HCT116 (cell line): ENCODE measurements around the gene DUSP6. TPM values are rescaled to one million over a fixed set of nuclear protein-coding genes. Genes with fewer than 3 reads are reported as not detected.

Source experiments
- ATAC-seq: fragments of 200-7000 bp; cut with Tn5 transposase; 2 replicates; pipeline ENCODE4 v1.9.1; 2020; ENCODE audit warnings: mild to moderate bottlenecking, moderate library complexity
- BruUV-seq: library from RNA; stranded (reverse); fragments of 400-500 nt; replicated peaks from 2 replicates; lab custom pipeline; 2021; lab: Mats Ljungman, UMichigan
- CTCF ChIA-PET: fragments of 300-600 bp; sonication (Branson Sonifier 250); formaldehyde crosslinking; loops from one replicate; lab custom pipeline; 2021; ENCODE audit warnings: antibody characterized with exemption; lab: Charles Lee
- POLR2A ChIA-PET: fragments of 300-600, 350-600 bp; sonication (Branson Sonifier 250); formaldehyde crosslinking; loops from one replicate; lab custom pipeline; 2021; ENCODE audit warnings: antibody characterized with exemption; lab: Charles Lee
- RAD21 ChIA-PET, 2 experiments: fragments of 300-600 bp; sonication (Branson Sonifier 250); formaldehyde crosslinking; loops; one replicate each; lab custom pipeline; 2023; ENCODE audit warnings: low total read pairs in 2 of 2; ENCODE audit not compliant: uncharacterized antibody in 2 of 2, unreplicated experiment in 2 of 2, low non-redundant PET in 1 of 2; lab: Charles Lee
- DNase-seq: peaks from one replicate; pipeline ENCODE4 v3.0.0-alpha.2; 2010; ENCODE audit warnings: low read depth, low spot score
- H2AFZ ChIP-seq: fragments of 200-600 bp; shearing (Covaris generic), sonication (generic); 2 replicates; pipeline ENCODE4 v1.6.1; 2017; ENCODE audit warnings: low read depth, mixed run types, mixed read lengths, antibody characterized with exemption, low read length; ENCODE audit not compliant: poor library complexity, severe bottlenecking
- H3K27ac ChIP-seq: 2 replicates; pipeline ENCODE4 v1.5.1; 2012; ENCODE audit warnings: low read depth, low read length
- H3K27me3 ChIP-seq: fragments of 200-600 bp; sonication (generic); 2 replicates; pipeline ENCODE4 v1.6.1; 2016; ENCODE audit warnings: mixed run types, low read length, mixed read lengths; ENCODE audit not compliant: insufficient read depth
- H3K36me3 ChIP-seq, 2 experiments: fragments of 200-500 bp in 1 of 2; fragments of 200-600 bp in 1 of 2; sonication (Bioruptor generic) in 1 of 2; sonication (generic) in 1 of 2; 2 replicates each; pipeline versions ENCODE4 v1.5.1 to v1.6.1; 2014 to 2016; ENCODE audit warnings: low read length in 2 of 2, inconsistent platforms in 1 of 2, mixed read lengths in 1 of 2, mixed run types in 1 of 2; ENCODE audit not compliant: insufficient read depth in 2 of 2, control insufficient read depth in 1 of 2
- H3K4me1 ChIP-seq, 2 experiments: fragments of 200-600 bp in 1 of 2; sonication (generic) in 1 of 2; 2 replicates each; pipeline versions ENCODE4 v1.5.1 to v1.6.1; 2012 to 2017; ENCODE audit warnings: low read length in 2 of 2, inconsistent platforms in 1 of 2, mild to moderate bottlenecking in 1 of 2, mixed read lengths in 1 of 2, mixed run types in 1 of 2, moderate library complexity in 1 of 2; ENCODE audit not compliant: insufficient read depth in 2 of 2, control insufficient read depth in 1 of 2
- H3K4me2 ChIP-seq: fragments of 200-600 bp; sonication (generic); 2 replicates; pipeline ENCODE4 v1.6.1; 2017; ENCODE audit warnings: mixed run types, low read length, mixed read lengths
- H3K4me3 ChIP-seq, 2 experiments: fragments of 200-600 bp in 1 of 2; sonication (generic) in 1 of 2; replicated peaks in 1 of 2; 2 replicates each; pipeline ENCODE4 v1.5.1; 2011 to 2016; ENCODE audit warnings: low read length in 2 of 2, control low read depth in 1 of 2, low read depth in 1 of 2, mild to moderate bottlenecking in 1 of 2, mixed read lengths in 1 of 2, mixed run types in 1 of 2
- H3K79me2 ChIP-seq: fragments of 200-600 bp; sonication (generic); 2 replicates; pipeline ENCODE4 v1.6.1; 2017; ENCODE audit warnings: mild to moderate bottlenecking, mixed run types, low read length, moderate library complexity, mixed read lengths; ENCODE audit not compliant: insufficient read depth
- H3K9ac ChIP-seq: fragments of 200-600 bp; sonication (generic); 2 replicates; pipeline ENCODE4 v1.6.1; 2016; ENCODE audit warnings: low read length, mixed read lengths
- H3K9me2 ChIP-seq: fragments of 200-600 bp; sonication (generic), shearing (Covaris generic); 2 replicates; pipeline ENCODE4 v1.6.1; 2017; ENCODE audit warnings: mixed run types, mild to moderate bottlenecking, moderate library complexity; ENCODE audit not compliant: insufficient read depth
- H3K9me3 ChIP-seq, 2 experiments: fragments of 200-500 bp in 1 of 2; fragments of 200-600 bp in 1 of 2; sonication (Bioruptor generic) in 1 of 2; sonication (generic) in 1 of 2; 2 replicates each; pipeline ENCODE4 v1.6.1; 2014 to 2017; ENCODE audit warnings: low read length in 2 of 2, mixed read lengths in 2 of 2, inconsistent platforms in 1 of 2, low read depth in 1 of 2, mild to moderate bottlenecking in 1 of 2, mixed run types in 1 of 2, moderate library complexity in 1 of 2; ENCODE audit not compliant: control insufficient read depth in 1 of 2, insufficient read depth in 1 of 2
- H4K20me1 ChIP-seq: fragments of 200-600 bp; sonication (generic), shearing (Covaris generic); 2 replicates; pipeline ENCODE4 v1.6.1; 2017; ENCODE audit warnings: mixed run types, mild to moderate bottlenecking, moderate library complexity; ENCODE audit not compliant: insufficient read depth
- CEBPB ChIP-seq: IDR thresholded peaks from 2 replicates; pipeline ENCODE4 v1.6.1; 2012; ENCODE audit warnings: low read depth
- EGR1 ChIP-seq: IDR thresholded peaks from 2 replicates; pipeline ENCODE4 v1.6.1; 2012; ENCODE audit warnings: low read depth
- ELF1 ChIP-seq: IDR thresholded peaks from 2 replicates; pipeline ENCODE4 v1.6.1; 2012; ENCODE audit warnings: low read depth, borderline replicate concordance
- FOSL1 ChIP-seq: IDR thresholded peaks from 2 replicates; pipeline ENCODE4 v1.6.1; 2012; ENCODE audit warnings: low read depth
- MAX ChIP-seq: IDR thresholded peaks from 2 replicates; pipeline ENCODE4 v1.6.1; 2012
- POLR2A ChIP-seq: IDR thresholded peaks from 2 replicates; pipeline ENCODE4 v1.7.0; 2011; ENCODE audit warnings: borderline replicate concordance; ENCODE audit not compliant: insufficient read depth, insufficient read length; ENCODE audit errors: extremely low read depth
- POLR2AphosphoS5 ChIP-seq: IDR thresholded peaks from 2 replicates; pipeline ENCODE4 v1.6.1; 2011; ENCODE audit warnings: mild to moderate bottlenecking, low read depth, low read length, moderate library complexity
- RAD21 ChIP-seq: IDR thresholded peaks from 2 replicates; pipeline ENCODE4 v1.6.1; 2012; ENCODE audit warnings: low read depth, mild to moderate bottlenecking
- SIN3A ChIP-seq: IDR thresholded peaks from 2 replicates; pipeline ENCODE4 v1.6.1; 2012; ENCODE audit warnings: low read depth
- SRF ChIP-seq: IDR thresholded peaks from 2 replicates; pipeline ENCODE4 v1.6.1; 2012; ENCODE audit warnings: low read depth
- TCF7L2 ChIP-seq: IDR thresholded peaks from 2 replicates; pipeline ENCODE4 v1.7.0; 2011; ENCODE audit warnings: borderline replicate concordance, inconsistent platforms; ENCODE audit not compliant: insufficient read depth, insufficient read length; ENCODE audit errors: extremely low read depth
- intact Hi-C: fragments of 100-400 bp; cut with micrococcal nuclease; formaldehyde crosslinking; loops from 2 replicates; pipeline ENCODE4 v1.10.0; 2022
- total RNA-seq: library from RNA; stranded (reverse); gene quantifications from one replicate; pipeline ENCODE4 v1.2.1, GENCODE V29; 2021; ENCODE audit not compliant: unreplicated experiment
- TF ChIP-seq, protein P1 (sequence below), 3 experiments: fragments of 200-600 bp in 1 of 3; sonication (generic) in 1 of 3; IDR thresholded peaks in 2 of 3; conservative IDR thresholded peaks in 1 of 3; 2 replicates each; pipeline ENCODE4 v1.5.1; 2012 to 2017; ENCODE audit warnings: low read depth in 2 of 3, low read length in 2 of 3, antibody characterized with exemption in 1 of 3, borderline replicate concordance in 1 of 3, control low read depth in 1 of 3, mild to moderate bottlenecking in 1 of 3, mixed read lengths in 1 of 3, mixed run types in 1 of 3, moderate library complexity in 1 of 3; ENCODE audit not compliant: insufficient read depth in 1 of 3
- TF ChIP-seq, protein P2 (sequence below): IDR thresholded peaks from 2 replicates; pipeline ENCODE4 v1.6.1; 2011; ENCODE audit warnings: mild to moderate bottlenecking, low read length, moderate library complexity; ENCODE audit not compliant: insufficient replicate concordance; ENCODE audit errors: extremely low read depth
- TF ChIP-seq, protein P3 (sequence below): IDR thresholded peaks from 2 replicates; pipeline ENCODE4 v1.6.1; 2012

The DUSP6 gene
- total RNA-seq, 1 experiment from 2014 or later = 219 TPM

DNA sequence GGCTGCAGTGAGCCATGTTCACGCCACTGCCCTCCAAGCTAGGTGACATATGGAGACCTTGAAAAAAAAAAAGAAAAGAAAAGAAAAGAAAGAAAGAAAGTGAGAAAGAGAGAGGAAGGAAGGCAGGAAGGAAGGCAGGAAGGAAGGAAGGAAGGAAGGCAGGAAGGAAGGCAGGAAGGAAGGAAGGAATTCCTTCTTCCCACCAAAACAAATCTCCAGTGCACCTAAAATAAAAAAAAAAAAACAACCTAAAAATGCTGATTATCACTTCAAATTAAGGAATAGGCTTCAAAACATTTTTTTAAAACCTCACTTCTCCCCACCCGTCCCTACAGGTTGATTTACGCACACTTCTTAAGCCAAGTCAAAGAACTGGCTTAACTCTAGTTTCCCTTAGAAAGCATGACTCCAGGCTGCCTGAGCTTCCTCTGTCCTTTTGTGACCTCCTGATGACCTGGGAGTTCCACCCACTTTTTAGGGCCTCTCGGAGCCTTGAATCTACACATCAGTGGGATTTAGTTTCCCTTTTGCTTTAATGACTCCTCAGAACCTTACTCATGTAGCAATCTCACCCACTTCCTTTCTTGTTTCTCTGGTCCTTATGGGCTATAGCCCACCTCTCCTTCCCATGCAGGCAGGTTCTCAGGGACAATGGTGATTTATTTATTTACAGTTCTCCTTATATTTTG, 18.6 kb downstream of the DUSP6 start:
- no peak overlapping the region for H3K4me3 ChIP-seq
- H3K79me2 ChIP-seq = no peaks in the 10 kb centered on the region
- no peaks in the 10 kb centered on the region for H3K36me3 ChIP-seq
- no peaks in the 10 kb centered on the region for H4K20me1 ChIP-seq
- ATAC-seq = no peak
- H3K4me2 ChIP-seq = no peak overlapping the region
- H3K9me3 ChIP-seq = no peaks in the 10 kb centered on the region
- intact Hi-C loops = no loop called here
- POLR2A ChIA-PET = interaction anchor here (2.0 kb wide), 1 partner anchor 19 kb away, joined by 5 read pairs; the partner anchor contains the start of gene DUSP6
- BruUV-seq = no TSS peak
- RAD21 ChIA-PET = no interaction called here
- H3K27ac ChIP-seq = no peak overlapping the region
- DNase-seq = no peak
- CTCF ChIA-PET = no interaction called here
- no peaks in the 10 kb centered on the region for H3K27me3 ChIP-seq
- no peaks in the 10 kb centered on the region for H3K4me1 ChIP-seq
- no peaks in the 10 kb centered on the region for H3K9me2 ChIP-seq
- H2AFZ ChIP-seq = no peak overlapping the region
- H3K9ac ChIP-seq = no peak overlapping the region
- TF ChIP-seq EGR1 = no peak

DNA sequence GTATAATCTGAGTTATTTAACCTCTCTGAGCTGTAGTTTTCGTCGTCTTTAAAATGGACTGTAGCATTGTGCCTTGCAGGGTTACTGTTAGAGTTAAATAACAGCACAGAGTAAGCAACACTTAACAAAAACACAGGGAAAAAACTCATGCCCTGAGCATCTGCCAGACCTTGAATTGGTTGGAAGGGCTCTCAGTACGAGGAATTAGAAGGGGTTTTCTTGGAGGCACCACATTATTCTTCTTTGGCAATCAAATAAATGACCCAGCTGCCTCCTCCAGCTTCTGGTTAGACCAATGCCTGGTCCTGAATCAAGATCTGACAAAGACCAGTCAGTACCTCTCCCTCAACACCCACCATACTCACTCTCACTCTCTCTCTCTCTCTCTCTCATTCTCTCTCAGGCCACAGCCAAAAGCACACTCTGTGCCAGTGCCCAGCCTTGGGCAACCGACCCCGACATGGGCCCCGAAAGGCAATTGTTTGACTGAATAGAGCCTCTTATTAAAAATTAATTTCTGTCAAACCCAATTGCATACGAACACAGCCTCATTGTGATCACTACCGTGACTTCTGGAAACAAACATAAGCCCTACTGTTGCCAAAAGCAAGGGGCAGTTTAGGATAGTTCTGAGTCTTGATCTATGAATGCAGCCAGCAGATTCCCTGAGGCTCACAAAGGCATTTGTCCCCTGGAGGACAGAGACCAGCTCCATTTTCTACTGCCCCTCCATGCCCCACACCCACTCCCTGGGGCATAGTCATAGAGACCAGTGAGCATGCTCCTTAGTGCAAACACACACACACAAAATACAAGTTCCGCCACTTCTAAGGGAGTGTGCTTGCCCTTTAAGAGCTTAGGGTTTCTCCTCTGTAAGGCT, 23.9 kb downstream of the DUSP6 start:
- Histone ChIP-seq H3K4me1 (no peaks in the 10 kb centered on the region), H3K27me3 (no peaks in the 10 kb centered on the region), H3K9ac (no peak overlapping the region), H3K9me2 (no peaks in the 10 kb centered on the region), H3K79me2 (no peaks in the 10 kb centered on the region), H3K27ac (no peak overlapping the region), H3K36me3 (no peaks in the 10 kb centered on the region), H3K4me3 (no peak overlapping the region), H3K9me3 (no peaks in the 10 kb centered on the region), H2AFZ (no peak overlapping the region), H4K20me1 (no peaks in the 10 kb centered on the region), H3K4me2 (no peak overlapping the region)
- CTCF ChIA-PET = no interaction called here
- intact Hi-C loops = no loop called here
- RAD21 ChIA-PET = no interaction called here
- ATAC-seq = no peak
- no peak for DNase-seq
- POLR2A ChIA-PET = interaction anchor here (0.7 kb wide), 1 partner anchor 556 kb away, joined by 3 read pairs; no protein-coding TSS in a partner anchor
- no TSS peak for BruUV-seq
- TF ChIP-seq, protein P1, sequence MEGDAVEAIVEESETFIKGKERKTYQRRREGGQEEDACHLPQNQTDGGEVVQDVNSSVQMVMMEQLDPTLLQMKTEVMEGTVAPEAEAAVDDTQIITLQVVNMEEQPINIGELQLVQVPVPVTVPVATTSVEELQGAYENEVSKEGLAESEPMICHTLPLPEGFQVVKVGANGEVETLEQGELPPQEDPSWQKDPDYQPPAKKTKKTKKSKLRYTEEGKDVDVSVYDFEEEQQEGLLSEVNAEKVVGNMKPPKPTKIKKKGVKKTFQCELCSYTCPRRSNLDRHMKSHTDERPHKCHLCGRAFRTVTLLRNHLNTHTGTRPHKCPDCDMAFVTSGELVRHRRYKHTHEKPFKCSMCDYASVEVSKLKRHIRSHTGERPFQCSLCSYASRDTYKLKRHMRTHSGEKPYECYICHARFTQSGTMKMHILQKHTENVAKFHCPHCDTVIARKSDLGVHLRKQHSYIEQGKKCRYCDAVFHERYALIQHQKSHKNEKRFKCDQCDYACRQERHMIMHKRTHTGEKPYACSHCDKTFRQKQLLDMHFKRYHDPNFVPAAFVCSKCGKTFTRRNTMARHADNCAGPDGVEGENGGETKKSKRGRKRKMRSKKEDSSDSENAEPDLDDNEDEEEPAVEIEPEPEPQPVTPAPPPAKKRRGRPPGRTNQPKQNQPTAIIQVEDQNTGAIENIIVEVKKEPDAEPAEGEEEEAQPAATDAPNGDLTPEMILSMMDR (IDR thresholded peaks at IDR 0.05 in 2 of 3, conservative IDR thresholded peaks at IDR 0.05 in 1 of 3; ENCODE audit: borderline replicate concordance in 1 of 3, insufficient read depth in 1 of 3, low read depth in 2 of 3, low read length in 2 of 3) = no peak
- TF ChIP-seq, protein P2, sequence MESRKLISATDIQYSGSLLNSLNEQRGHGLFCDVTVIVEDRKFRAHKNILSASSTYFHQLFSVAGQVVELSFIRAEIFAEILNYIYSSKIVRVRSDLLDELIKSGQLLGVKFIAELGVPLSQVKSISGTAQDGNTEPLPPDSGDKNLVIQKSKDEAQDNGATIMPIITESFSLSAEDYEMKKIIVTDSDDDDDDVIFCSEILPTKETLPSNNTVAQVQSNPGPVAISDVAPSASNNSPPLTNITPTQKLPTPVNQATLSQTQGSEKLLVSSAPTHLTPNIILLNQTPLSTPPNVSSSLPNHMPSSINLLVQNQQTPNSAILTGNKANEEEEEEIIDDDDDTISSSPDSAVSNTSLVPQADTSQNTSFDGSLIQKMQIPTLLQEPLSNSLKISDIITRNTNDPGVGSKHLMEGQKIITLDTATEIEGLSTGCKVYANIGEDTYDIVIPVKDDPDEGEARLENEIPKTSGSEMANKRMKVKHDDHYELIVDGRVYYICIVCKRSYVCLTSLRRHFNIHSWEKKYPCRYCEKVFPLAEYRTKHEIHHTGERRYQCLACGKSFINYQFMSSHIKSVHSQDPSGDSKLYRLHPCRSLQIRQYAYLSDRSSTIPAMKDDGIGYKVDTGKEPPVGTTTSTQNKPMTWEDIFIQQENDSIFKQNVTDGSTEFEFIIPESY = no peak
- TF ChIP-seq TCF7L2 = no peak
- TF ChIP-seq POLR2A = no peak
- TF ChIP-seq SIN3A = no peak
- no peak for TF ChIP-seq POLR2AphosphoS5
- TF ChIP-seq ELF1 = no peak
- TF ChIP-seq, protein P3, sequence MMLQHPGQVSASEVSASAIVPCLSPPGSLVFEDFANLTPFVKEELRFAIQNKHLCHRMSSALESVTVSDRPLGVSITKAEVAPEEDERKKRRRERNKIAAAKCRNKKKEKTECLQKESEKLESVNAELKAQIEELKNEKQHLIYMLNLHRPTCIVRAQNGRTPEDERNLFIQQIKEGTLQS = no peak
- TF ChIP-seq CEBPB = no peak
- TF ChIP-seq SRF = no peak
- TF ChIP-seq FOSL1 = no peak
- TF ChIP-seq RAD21 = no peak
- TF ChIP-seq MAX = no peak
- TF ChIP-seq EGR1 = no peak
